K562 treated with DMSO at 1 percent for 12 hours (cell line): ENCODE data around the gene MRPS21. TPM values are rescaled to one million over a fixed set of nuclear protein-coding genes. Genes with fewer than 3 reads are reported as not detected.

Experiments used
- total RNA-seq: library from RNA; unstranded; fragments of 300-600 nt; gene quantifications from 2 replicates; pipeline ENCODE4 v1.2.3, GENCODE V29; 2022; ENCODE audit not compliant: insufficient read depth

Gene MRPS21
- total RNA-seq, result 56.4 and 63.0 TPM in 2 replicates

DNA sequence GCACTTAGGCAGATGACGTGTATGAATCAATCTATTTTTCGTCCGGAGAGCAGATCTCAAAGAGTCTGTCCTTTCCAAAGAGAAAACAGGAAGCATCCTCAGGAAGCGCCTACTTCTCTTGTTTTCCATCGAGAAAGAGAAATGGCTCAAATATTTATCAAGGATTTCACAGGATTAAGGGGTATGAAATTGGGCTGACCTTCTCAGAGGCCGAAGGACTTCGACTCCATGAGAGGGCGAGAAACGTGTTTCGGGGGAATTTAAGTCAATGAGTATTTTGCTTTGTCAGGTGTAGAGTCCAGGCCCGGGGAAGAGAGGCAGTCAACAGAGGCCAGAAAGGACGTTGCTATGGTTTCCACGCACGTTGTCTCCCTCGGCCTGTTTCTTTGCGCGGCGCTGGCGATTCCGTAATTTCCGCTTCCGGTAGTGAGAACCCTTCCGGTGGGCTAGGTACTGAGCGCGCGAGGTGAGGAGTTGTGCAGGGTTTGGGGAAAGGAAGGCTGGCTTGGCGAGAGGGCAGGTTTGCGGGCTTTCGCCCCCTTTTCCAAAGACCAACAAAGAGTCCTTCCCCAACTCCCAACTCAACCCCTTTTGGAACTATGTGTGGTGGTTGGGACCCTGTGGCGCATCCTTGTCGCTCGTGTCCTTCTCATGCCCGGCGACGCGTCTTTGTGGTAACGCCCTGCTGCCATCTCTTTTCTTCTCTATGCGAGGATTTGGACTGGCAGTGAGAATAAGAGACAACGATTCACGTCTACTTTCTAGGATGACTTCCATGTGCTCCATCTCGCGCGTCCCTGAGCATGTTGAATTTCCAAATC lies at the start of gene MRPS21:
TSS of gene MRPS21 (plus strand) at position 429 of the 821 bp plus-strand sequence. CDS start 506 bp downstream, outside the sequence.

DNA sequence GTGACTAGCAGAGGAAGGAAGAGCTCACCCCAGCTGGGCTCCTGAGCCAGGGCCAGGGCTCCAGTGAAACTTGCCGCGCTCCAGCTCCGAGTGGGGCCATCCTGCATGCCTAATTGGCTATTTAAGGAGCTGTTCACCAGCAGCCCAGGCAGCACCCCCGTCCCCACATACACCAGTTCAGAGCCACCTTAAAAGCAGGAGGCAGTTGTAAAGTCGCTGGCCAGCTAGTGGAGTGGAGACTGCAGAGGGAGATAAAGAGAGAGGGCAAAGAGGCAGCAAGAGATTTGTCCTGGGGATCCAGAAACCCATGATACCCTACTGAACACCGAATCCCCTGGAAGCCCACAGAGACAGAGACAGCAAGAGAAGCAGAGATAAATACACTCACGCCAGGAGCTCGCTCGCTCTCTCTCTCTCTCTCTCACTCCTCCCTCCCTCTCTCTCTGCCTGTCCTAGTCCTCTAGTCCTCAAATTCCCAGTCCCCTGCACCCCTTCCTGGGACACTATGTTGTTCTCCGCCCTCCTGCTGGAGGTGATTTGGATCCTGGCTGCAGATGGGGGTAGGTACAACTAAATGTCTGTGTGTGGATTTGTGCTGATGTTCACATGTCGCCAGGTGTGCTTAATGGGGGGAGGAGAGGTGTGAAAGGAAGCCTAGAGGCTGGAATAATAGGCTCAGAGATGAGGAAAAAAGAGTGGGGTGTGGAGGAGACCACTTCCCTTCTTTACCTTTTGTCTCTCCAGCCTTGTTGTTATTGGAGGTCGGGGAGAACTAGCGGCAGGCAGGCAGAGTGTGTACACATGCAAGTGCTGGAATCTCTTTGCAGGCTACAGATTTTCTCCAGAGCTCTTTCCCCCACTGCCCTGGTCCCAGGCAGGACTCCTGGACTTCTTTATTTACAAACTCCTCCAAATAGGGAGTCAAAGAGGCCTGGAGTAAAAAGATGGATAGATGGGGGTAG lies 35.8 kb upstream of the MRPS21 start, which contains the start of gene CA14:
TSS of gene CA14 (plus strand) at position 151 of the 962 bp plus-strand sequence. CDS start at position 506, 355 bp downstream.

DNA sequence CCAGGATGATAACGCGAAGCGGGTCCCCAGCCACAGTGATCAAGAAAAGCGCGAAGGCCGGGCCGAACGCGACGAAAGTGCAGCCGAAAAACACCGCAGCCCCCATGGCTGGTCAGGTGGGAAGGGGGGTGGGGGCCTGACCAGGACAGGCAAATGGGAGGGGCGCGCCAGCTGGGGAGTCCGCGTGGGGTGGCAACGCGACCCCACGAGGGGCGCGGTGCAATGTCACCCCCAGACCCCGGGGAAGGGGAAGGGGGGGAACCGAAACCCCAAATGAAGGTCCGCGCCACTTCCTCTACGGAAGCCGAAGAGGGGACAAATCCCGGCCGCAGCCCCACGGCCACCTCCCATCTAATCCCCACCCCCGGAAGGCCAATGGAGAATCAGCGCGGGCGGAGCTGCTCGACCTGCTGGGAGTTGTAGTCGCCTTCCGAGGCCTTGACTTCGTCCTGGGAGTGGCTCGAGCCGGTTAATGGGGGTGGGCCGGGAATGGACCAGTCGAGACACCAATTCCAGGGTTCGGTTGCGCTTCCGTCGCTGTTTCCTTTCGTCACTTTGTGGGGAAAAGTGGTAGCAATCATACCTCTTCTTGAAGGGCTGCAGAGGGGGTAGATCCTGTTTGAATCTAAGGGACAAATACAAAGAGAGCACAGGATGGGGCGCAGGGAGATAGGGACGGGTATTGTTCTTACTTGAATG lies 24.8 kb upstream of the MRPS21 start, which contains the start of gene APH1A:
TSS of gene APH1A (minus strand) at position 312 of the 699 bp plus-strand sequence. CDS start at position 106, 206 bp downstream.

DNA sequence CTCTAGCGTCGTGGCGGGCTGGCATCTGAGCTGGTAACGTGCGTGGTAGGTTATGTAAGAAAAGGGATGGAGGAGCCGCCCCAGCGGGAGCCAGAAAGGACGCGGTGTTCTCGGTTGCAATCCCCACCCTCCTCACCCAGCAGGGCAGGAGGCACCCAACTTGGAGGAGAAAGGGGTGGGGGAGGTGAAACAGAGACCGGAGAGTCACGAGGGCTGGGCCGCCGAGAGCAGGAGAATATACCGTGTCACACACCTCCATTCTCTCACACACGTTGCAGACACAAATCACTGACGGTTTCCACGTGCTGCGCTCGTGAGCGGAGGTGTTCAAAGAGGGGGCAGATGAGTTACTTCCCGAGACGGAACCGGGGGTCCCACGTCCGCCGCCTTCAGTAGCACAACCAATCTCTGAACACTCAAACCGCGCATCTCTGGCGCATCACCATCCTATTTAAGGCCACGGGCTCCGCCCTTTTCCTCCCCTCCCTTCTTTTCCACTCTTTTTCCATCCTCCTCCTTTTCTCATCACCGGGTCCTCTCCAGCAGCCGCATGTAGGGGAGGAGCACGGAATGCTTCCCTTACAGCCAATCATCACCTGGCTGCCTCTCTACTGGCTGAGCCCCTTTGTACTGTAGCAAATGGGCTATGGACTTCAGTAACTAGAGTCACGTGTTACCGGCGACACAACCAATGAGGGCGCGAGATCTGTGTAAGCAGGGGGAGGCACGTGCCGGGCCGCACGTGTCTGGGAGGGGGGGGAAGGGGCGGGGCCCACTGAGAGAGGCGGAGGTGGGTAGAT lies 11.7 kb upstream of the MRPS21 start, which contains the start of gene CIART:
TSS of gene CIART (plus strand) at position 797 of the 800 bp plus-strand sequence. CDS start 714 bp downstream, outside the sequence.

Other genes with a start within 250 kb of the MRPS21 start
- gene VPS45, start 226.1 kb upstream of the MRPS21 start, total RNA-seq, result 18.5 and 33.0 TPM in 2 replicates
- 11.1 and 13.1 TPM in 2 replicates for gene PLEKHO1, start 143.9 kb upstream of the MRPS21 start, total RNA-seq
- 18.0 and 41.7 TPM in 2 replicates for gene ANP32E, start 57.7 kb upstream of the MRPS21 start, total RNA-seq
- gene CA14, start 36.1 kb upstream of the MRPS21 start, total RNA-seq, result 1.4 and 1.9 TPM in 2 replicates
- gene APH1A, start 24.8 kb upstream of the MRPS21 start, total RNA-seq, result 95.7 and 98.4 TPM in 2 replicates
- 1.2 and 2.8 TPM in 2 replicates for gene C1orf54, start 21.1 kb upstream of the MRPS21 start, total RNA-seq
- gene CIART, start 11.3 kb upstream of the MRPS21 start, total RNA-seq, result 0.38 TPM in 1 of 2 replicates, not detected in the other
- gene PRPF3, start 27.7 kb downstream of the MRPS21 start, total RNA-seq, result 19.1 and 35.8 TPM in 2 replicates
- gene RPRD2, start 70.3 kb downstream of the MRPS21 start, total RNA-seq, result 3.7 and 20.0 TPM in 2 replicates
- gene TARS2, start 193.6 kb downstream of the MRPS21 start, total RNA-seq, result 43.1 and 48.3 TPM in 2 replicates
- gene ECM1, start 214.2 kb downstream of the MRPS21 start, total RNA-seq, result 16.6 and 26.1 TPM in 2 replicates
- not detected in 2 replicates for gene FALEC, start 221.9 kb downstream of the MRPS21 start, total RNA-seq